ENCODE results near the gene FAIM2.

FAIM2 gene

DNA sequence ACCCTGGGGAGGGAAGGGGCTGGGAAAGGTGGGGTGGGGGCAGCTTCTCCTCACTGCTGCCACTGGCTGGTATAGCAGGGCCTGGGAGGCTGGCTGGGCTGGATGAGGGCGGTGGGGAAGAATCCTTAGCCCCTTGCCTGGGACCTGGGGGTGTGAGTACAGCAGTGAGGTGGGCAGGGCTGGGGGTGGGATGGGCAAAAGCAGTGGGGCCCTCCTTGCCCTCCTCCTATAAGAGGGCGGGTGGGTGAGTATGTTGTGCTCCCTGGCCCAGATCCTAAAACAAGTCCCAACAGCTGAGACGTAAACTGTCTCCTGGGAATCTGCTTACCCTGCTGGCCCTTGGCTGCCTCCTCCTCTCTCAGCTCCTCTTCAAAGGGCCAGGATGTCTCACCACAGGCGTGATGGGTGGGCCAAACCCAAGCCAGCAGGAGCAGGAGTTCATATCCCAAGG, 77.7 kb downstream of the FAIM2 start:
- DNase-seq = no peak

GRCh38 chr12:49825360-49825970, 78.2 kb downstream of the FAIM2 start:
- peak in 10 of 56 donors; percentile 7 to 54 (median 19) for DNase-seq

DNA sequence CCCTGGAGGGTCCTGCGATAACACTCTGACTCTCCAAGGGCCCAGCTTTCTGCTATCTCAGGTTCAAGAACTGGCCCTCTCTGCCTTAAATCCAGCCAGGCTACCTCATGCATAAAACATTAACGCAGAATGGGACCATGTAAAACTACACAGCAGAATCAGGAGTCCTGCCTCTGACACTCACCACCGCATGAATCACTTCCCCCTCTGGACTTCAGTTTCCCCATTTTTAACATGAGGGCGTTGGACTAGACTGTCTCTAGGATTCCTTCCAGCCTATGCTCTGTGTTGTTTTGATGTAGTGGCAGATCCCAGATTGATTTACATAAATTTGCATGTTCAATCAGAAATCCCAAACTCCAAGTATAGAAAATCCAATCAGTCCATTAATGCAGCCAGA, 78.8 kb downstream of the FAIM2 start:
- DNase-seq = peak in 3 of 56 donors; percentile 15 to 22 (median 17)

DNA sequence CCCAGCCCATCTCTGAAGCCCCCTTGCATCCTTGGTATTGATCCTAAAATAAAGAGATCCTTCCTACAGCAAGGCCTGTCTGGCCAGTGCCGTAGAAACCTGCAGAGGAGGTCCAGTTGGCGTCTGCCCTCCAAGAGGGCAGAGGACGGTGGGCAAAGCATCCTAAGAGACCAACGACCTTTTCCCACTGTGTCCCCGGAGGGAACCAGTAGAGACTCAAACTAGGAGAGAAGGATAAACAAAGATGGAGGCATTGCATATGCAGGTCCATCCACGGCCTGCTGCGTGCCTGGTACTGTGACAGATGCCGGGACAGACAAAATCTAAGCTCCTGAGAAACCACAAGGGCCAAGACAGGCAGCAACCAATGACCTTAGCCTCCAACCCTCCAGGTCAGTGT, 79.3 kb downstream of the FAIM2 start:
- DNase-seq = no peak

DNA sequence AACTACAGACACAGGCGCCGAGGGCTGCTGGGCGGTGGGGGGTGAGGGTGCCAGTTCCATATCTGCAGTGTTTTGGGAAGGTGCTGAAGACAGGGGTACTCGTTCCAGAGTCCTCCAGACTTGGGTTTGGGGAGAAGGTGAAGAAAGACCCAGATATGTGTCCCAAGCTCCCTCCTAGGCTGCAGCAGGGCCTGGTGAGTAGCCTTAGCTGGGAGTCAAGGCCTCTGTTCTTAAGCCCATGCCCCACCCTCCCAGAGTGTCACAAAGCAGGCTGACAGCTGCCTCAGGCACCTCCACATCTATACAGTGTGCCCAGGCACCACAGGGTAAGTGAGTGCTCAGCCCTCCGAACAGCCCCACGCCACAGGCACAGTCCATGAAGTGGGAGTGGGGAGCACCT, 79.7 kb downstream of the FAIM2 start:
- no peak for DNase-seq

DNA sequence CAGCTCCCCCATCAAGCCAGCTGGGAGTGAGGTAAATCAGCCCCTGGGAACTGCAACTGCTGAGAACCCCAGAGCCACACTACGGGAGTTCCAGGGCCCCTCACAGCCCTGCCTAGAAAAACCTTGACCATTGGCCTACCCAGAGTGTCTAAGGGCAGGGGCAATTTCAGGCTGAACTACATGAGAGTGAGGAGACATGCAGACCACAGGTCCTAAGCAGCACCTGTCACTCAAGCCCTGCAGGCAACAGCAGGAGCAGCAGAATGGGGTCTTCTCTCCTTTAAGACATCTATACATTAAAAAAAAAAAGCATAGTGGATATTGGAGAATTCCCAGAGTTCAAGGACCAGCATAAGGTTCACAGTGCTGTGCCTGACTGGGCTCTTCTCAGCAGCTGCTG, 80.3 kb downstream of the FAIM2 start:
- DNase-seq = no peak

- peak in 9 of 56 donors; percentile 9 to 45 (median 22) for DNase-seq
Observed at GRCh38 chr12:49821373-49822287, 82.1 kb downstream of the FAIM2 start.

DNA sequence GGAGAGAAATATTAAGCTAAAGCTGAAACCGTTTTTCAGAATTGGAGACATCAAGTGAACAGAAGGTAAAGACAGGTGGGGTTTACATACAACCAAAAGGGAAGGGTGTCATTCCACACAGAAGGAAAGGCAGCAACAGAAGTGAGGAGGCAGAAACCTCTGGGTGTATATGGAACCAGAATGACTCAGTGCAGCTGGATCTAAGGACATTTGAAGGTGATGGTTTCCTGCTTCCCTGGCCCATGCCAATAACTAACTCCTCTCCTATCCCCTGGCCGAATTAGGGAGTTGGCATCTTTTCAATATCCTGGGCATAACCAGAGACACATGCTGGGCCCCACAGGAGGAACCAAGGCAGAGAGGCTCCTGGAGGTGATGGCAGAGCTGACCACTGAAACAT, 83.9 kb downstream of the FAIM2 start:
- no peak for DNase-seq

GRCh38 chr12:49818241-49818895, 85.3 kb downstream of the FAIM2 start:
- no peak for DNase-seq
